Neural progenitor cell (in vitro differentiated cells): ENCODE results near the gene OR51B6. TPM values are rescaled to one million over a fixed set of nuclear protein-coding genes. Genes with fewer than 3 reads are reported as not detected.

Experiments
- DNase-seq: peaks from one replicate; pipeline ENCODE4 v3.0.0-alpha.2; 2016; ENCODE audit warnings: low spot score
- H2AFZ ChIP-seq: fragments of 200-600 bp; sonication (generic); replicated peaks from 2 replicates; pipeline ENCODE4 v1.6.1; 2016; ENCODE audit warnings: antibody characterized with exemption
- H3F3A ChIP-seq: fragments of 200-600 bp; sonication (generic); 2 replicates; pipeline ENCODE4 v1.6.1; 2016; ENCODE audit warnings: antibody characterized with exemption, low read depth
- H3K27ac ChIP-seq: fragments of 200-600 bp; sonication (generic); 2 replicates; pipeline ENCODE4 v1.5.1; 2016; ENCODE audit warnings: mild to moderate bottlenecking
- H3K27me3 ChIP-seq: fragments of 200-600 bp; sonication (generic); 2 replicates; pipeline ENCODE4 v1.6.1; 2016; ENCODE audit warnings: mild to moderate bottlenecking, moderate library complexity
- H3K36me3 ChIP-seq: fragments of 200-600 bp; sonication (generic); 2 replicates; pipeline ENCODE4 v1.5.1; 2016
- H3K4me1 ChIP-seq: fragments of 200-600 bp; sonication (generic); 2 replicates; pipeline ENCODE4 v1.6.1; 2016; ENCODE audit warnings: mixed run types
- H3K4me2 ChIP-seq: fragments of 200-600 bp; sonication (generic); 2 replicates; pipeline ENCODE4 v1.6.1; 2016
- H3K4me3 ChIP-seq: fragments of 200-600 bp; sonication (generic); 2 replicates; pipeline ENCODE4 v1.5.1; 2016
- H3K79me2 ChIP-seq: fragments of 200-600 bp; sonication (generic); 2 replicates; pipeline ENCODE4 v1.6.1; 2016; ENCODE audit warnings: low read depth
- H3K9ac ChIP-seq: fragments of 200-600 bp; sonication (generic); 2 replicates; pipeline ENCODE4 v1.6.1; 2016
- H3K9me3 ChIP-seq: fragments of 200-600 bp; sonication (generic); 2 replicates; pipeline ENCODE4 v1.5.1; 2016; ENCODE audit warnings: low read depth
- H4K20me1 ChIP-seq: fragments of 200-600 bp; sonication (generic); 2 replicates; pipeline ENCODE4 v1.6.1; 2016; ENCODE audit warnings: low read depth
- H3K27ac Mint-ChIP-seq: 3 replicates; pipeline ENCODE4 v1.8.0; 2021; ENCODE audit warnings: mixed read lengths
- H3K27me3 Mint-ChIP-seq: 2 replicates; pipeline ENCODE4 v1.8.0; 2022; ENCODE audit warnings: low read depth, mild to moderate bottlenecking, inconsistent platforms, moderate library complexity, mixed read lengths; ENCODE audit not compliant: insufficient read depth
- H3K36me3 Mint-ChIP-seq: 3 replicates; pipeline ENCODE4 v1.8.0; 2021; ENCODE audit warnings: mixed read lengths
- H3K4me1 Mint-ChIP-seq: 3 replicates; pipeline ENCODE4 v1.8.0; 2021; ENCODE audit warnings: mixed read lengths
- H3K4me3 Mint-ChIP-seq: 3 replicates; pipeline ENCODE4 v1.8.0; 2021; ENCODE audit warnings: mild to moderate bottlenecking, moderate library complexity, mixed read lengths
- H3K9me3 Mint-ChIP-seq: 3 replicates; pipeline ENCODE4 v1.8.0; 2020; ENCODE audit warnings: mixed read lengths
- CTCF ChIP-seq: fragments of 200-600 bp; sonication (generic); IDR thresholded peaks from 2 replicates; pipeline ENCODE4 v1.5.1; 2017; ENCODE audit warnings: antibody characterized with exemption, mild to moderate bottlenecking
- EZH2 ChIP-seq: fragments of 200-600 bp; sonication (generic); IDR thresholded peaks from 2 replicates; pipeline ENCODE4 v1.6.1; 2017; ENCODE audit warnings: antibody characterized with exemption, mild to moderate bottlenecking, moderate library complexity
- EZH2phosphoT487 ChIP-seq: fragments of 200-600 bp; sonication (generic); IDR thresholded peaks from 2 replicates; pipeline ENCODE4 v1.6.1; 2017; ENCODE audit warnings: antibody characterized with exemption
- total RNA-seq: library from RNA; depleted of rRNA; stranded (reverse); fragments of >200 nt; gene quantifications from 2 replicates; pipeline ENCODE4 v1.2.3, GENCODE V29; 2015; ENCODE audit warnings: low replicate concordance

Gene OR51B6
- total RNA-seq, 1 donor from 2014 or later, result not detected

GRCh38 chr11:5317292-5317691 lies 34.0 kb upstream of the OR51B6 start:
- H3K4me3 ChIP-seq, result no peak overlapping the region
- H3K27ac Mint-ChIP-seq, result no peak overlapping the region
- H3K4me1 ChIP-seq, result no peaks in the 10 kb centered on the region
- no peaks in the 10 kb centered on the region for H3K4me1 Mint-ChIP-seq
- no peak overlapping the region for H2AFZ ChIP-seq
- no peaks in the 10 kb centered on the region for H3K36me3 Mint-ChIP-seq
- H3K9ac ChIP-seq, result no peak overlapping the region
- no peaks in the 10 kb centered on the region for H3K27me3 ChIP-seq
- no peaks in the 10 kb centered on the region for H3K36me3 ChIP-seq
- H3K27ac ChIP-seq, result no peak overlapping the region
- DNase-seq, result no peak
- H4K20me1 ChIP-seq, result no peaks in the 10 kb centered on the region
- TF ChIP-seq CTCF (no peak), EZH2 (no peak), EZH2phosphoT487 (no peak)
- no peak overlapping the region for H3K4me2 ChIP-seq
- H3F3A ChIP-seq, result no peaks in the 10 kb centered on the region
- H3K9me3 ChIP-seq, result no peaks in the 10 kb centered on the region
- H3K79me2 ChIP-seq, result no peaks in the 10 kb centered on the region
- H3K4me3 Mint-ChIP-seq, result no peak overlapping the region
- H3K27me3 Mint-ChIP-seq, result no peaks in the 10 kb centered on the region
- H3K9me3 Mint-ChIP-seq, result no peaks in the 10 kb centered on the region

GRCh38 chr11:5324197-5324596 lies 27.1 kb upstream of the OR51B6 start, which contains the start of gene OR51B2:
Gene OR51B2 (minus strand): TSS chr11:5324297. CDS start chr11:5324297, 0 bp downstream.
- no peak for DNase-seq
- H3K27me3 ChIP-seq, result no peaks in the 10 kb centered on the region
- H4K20me1 ChIP-seq, result no peaks in the 10 kb centered on the region
- no peak within 1 kb of the TSS for H3K4me2 ChIP-seq
- TF ChIP-seq EZH2phosphoT487 (no peak), EZH2 (no peak), CTCF (no peak)
- H3F3A ChIP-seq, result no peaks in the 10 kb centered on the region
- H3K9me3 ChIP-seq, result no peaks in the 10 kb centered on the region
- Mint-ChIP-seq H3K36me3 (no peaks in the 10 kb centered on the region), H3K9me3 (no peaks in the 10 kb centered on the region), H3K4me3 (no peak within 1 kb of the TSS), H3K4me1 (no peaks in the 10 kb centered on the region), H3K27ac (no peak within 1 kb of the TSS), H3K27me3 (peaks cover 2% of the 10 kb centered on the region)
- no peak within 1 kb of the TSS for H3K4me3 ChIP-seq
- H3K4me1 ChIP-seq, result no peaks in the 10 kb centered on the region
- H2AFZ ChIP-seq, result no peak within 1 kb of the TSS
- no peaks in the 10 kb centered on the region for H3K36me3 ChIP-seq
- no peaks in the 10 kb centered on the region for H3K79me2 ChIP-seq
- no peak within 1 kb of the TSS for H3K9ac ChIP-seq
- H3K27ac ChIP-seq, result no peak within 1 kb of the TSS

GRCh38 chr11:5335170-5335569 lies 16.1 kb upstream of the OR51B6 start:
- no peak overlapping the region for H2AFZ ChIP-seq
- no peaks in the 10 kb centered on the region for H4K20me1 ChIP-seq
- H3K36me3 ChIP-seq, result no peaks in the 10 kb centered on the region

More at GRCh38 chr11:5335170-5335569, 16.1 kb upstream of the OR51B6 start:
- H3K9ac ChIP-seq, result no peak overlapping the region
- H3F3A ChIP-seq, result no peaks in the 10 kb centered on the region
- H3K4me1 Mint-ChIP-seq, result no peaks in the 10 kb centered on the region
- H3K9me3 ChIP-seq, result no peaks in the 10 kb centered on the region
- H3K9me3 Mint-ChIP-seq, result no peaks in the 10 kb centered on the region
- H3K79me2 ChIP-seq, result no peaks in the 10 kb centered on the region
- H3K36me3 Mint-ChIP-seq, result no peaks in the 10 kb centered on the region
- no peak overlapping the region for H3K4me2 ChIP-seq
- no peak for TF ChIP-seq EZH2phosphoT487
- TF ChIP-seq CTCF, result no peak
- TF ChIP-seq EZH2, result no peak
- H3K4me3 Mint-ChIP-seq, result no peak overlapping the region
- H3K27ac Mint-ChIP-seq, result no peak overlapping the region
- no peaks in the 10 kb centered on the region for H3K27me3 ChIP-seq
- H3K27ac ChIP-seq, result no peak overlapping the region
- peaks cover 2% of the 10 kb centered on the region for H3K27me3 Mint-ChIP-seq
- no peak overlapping the region for H3K4me3 ChIP-seq
- DNase-seq, result no peak
- H3K4me1 ChIP-seq, result peaks cover 4% of the 10 kb centered on the region
